Memory B cell (primary cell): ENCODE measurements around the gene COCH.

ENCODE experiments used
- ATAC-seq: fragments of 150-1000 bp; cut with Tn5 transposase; 2 replicates; pipeline ENCODE4 v1.10.0; 2021; ENCODE audit warnings: low read depth, mild to moderate bottlenecking, moderate library complexity
- DNase-seq, 2 donors: peaks; one replicate each; pipeline ENCODE4 v3.0.0; 2022; ENCODE audit warnings: low spot score in 2 of 2
- H3K27ac Mint-ChIP-seq: one replicate; pipeline ENCODE4 v1.8.0; 2022; ENCODE audit warnings: mild to moderate bottlenecking, moderate library complexity, mixed read lengths
- H3K27me3 Mint-ChIP-seq: one replicate; pipeline ENCODE4 v1.8.0; 2022; ENCODE audit warnings: mixed read lengths
- H3K36me3 Mint-ChIP-seq: one replicate; pipeline ENCODE4 v1.8.0; 2022; ENCODE audit warnings: mild to moderate bottlenecking, mixed read lengths
- H3K4me1 Mint-ChIP-seq: one replicate; pipeline ENCODE4 v1.8.0; 2022; ENCODE audit warnings: mixed read lengths
- H3K4me3 Mint-ChIP-seq: one replicate; pipeline ENCODE4 v1.8.0; 2022; ENCODE audit warnings: mild to moderate bottlenecking, moderate library complexity, mixed read lengths
- H3K9me3 Mint-ChIP-seq: one replicate; pipeline ENCODE4 v1.8.0; 2022; ENCODE audit warnings: mixed read lengths

The COCH gene

GRCh38 chr14:30861200-30861599 lies 13.2 kb upstream of the COCH start:
- peaks cover 1% of the 10 kb centered on the region for H3K27me3 Mint-ChIP-seq
- H3K36me3 Mint-ChIP-seq: no peaks in the 10 kb centered on the region
- no peaks in the 10 kb centered on the region for H3K9me3 Mint-ChIP-seq
- ATAC-seq (no peak), DNase-seq (no peak)
- no peak overlapping the region for H3K4me3 Mint-ChIP-seq
- H3K4me1 Mint-ChIP-seq: peaks cover 13% of the 10 kb centered on the region
- no peak overlapping the region for H3K27ac Mint-ChIP-seq

GRCh38 chr14:30864934-30865333 lies 9.4 kb upstream of the COCH start:
- DNase-seq: no peak
- Mint-ChIP-seq H3K4me3 (no peak overlapping the region), H3K27me3 (no peaks in the 10 kb centered on the region), H3K27ac (no peak overlapping the region), H3K9me3 (no peaks in the 10 kb centered on the region), H3K36me3 (no peaks in the 10 kb centered on the region), H3K4me1 (peaks cover 13% of the 10 kb centered on the region)
- ATAC-seq: no peak

GRCh38 chr14:30868736-30869135 lies 5.6 kb upstream of the COCH start:
- Mint-ChIP-seq H3K4me1 (peaks cover 12% of the 10 kb centered on the region), H3K9me3 (no peaks in the 10 kb centered on the region), H3K4me3 (no peak overlapping the region), H3K27ac (no peak overlapping the region), H3K27me3 (peaks cover 2% of the 10 kb centered on the region), H3K36me3 (no peaks in the 10 kb centered on the region)
- DNase-seq: no peak
- ATAC-seq: no peak

- DNase-seq (no peak), ATAC-seq (no peak)
- no peaks in the 10 kb centered on the region for H3K9me3 Mint-ChIP-seq
- no peak overlapping the region for H3K4me3 Mint-ChIP-seq
- peaks cover 9% of the 10 kb centered on the region for H3K4me1 Mint-ChIP-seq
- peaks cover 2% of the 10 kb centered on the region for H3K27me3 Mint-ChIP-seq
- no peaks in the 10 kb centered on the region for H3K36me3 Mint-ChIP-seq
- H3K27ac Mint-ChIP-seq: no peak overlapping the region
Observed at GRCh38 chr14:30869551-30870155, 4.7 kb upstream of the COCH start.

- no peak for ATAC-seq
- Mint-ChIP-seq H3K27me3 (peaks cover 2% of the 10 kb centered on the region), H3K9me3 (no peaks in the 10 kb centered on the region), H3K4me1 (peaks cover 14% of the 10 kb centered on the region), H3K27ac (no peak overlapping the region), H3K4me3 (peak overlapping the region; percentile 8), H3K36me3 (no peaks in the 10 kb centered on the region)
- DNase-seq: no peak
Observed at GRCh38 chr14:30872602-30873001, 1.8 kb upstream of the COCH start.

DNA sequence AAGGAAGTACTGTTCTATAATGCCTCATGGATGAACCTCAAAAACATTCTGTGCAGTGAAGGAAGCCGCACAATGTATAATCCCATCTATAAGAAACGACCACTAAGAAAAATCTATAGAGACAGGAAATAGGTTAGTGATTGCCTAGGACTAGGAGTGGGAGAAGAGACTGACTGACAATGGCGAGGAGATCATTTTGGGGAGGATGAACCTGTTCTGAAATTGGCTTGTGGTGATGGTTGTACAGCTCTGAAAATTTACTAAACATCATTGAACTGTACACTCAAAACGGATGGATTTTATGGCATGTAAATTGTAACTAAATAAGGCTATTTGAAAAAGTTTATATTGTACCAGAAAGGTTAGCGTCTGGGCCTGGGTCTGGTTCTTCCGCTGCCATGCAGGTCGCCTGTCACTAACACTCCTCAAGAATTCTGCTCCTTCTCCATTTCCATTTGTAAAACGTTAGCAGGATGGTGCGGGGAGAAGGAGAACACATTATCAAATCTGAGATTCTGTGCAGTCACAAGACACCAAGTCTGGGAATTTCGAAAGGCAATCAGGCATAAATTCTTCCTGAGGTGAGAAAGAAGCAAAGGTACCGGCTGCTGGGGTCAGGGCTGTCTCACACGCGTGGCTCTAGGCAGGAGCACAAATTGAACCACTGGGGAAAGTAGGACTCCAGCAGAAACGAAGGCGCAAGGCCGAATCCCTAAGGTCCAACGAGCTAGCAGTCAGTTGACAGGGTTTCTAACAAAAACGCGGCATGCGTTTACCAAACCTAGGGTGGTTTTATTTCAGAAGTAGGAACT lies 845 bp upstream of the COCH start:
- Mint-ChIP-seq H3K27me3 (peaks cover 2% of the 10 kb centered on the region), H3K27ac (peak overlapping the region; percentile 58), H3K4me1 (peaks cover 14% of the 10 kb centered on the region), H3K36me3 (no peaks in the 10 kb centered on the region), H3K4me3 (peak overlapping the region; percentile 77), H3K9me3 (no peaks in the 10 kb centered on the region)
- no peak for ATAC-seq
- DNase-seq: no peak

DNA sequence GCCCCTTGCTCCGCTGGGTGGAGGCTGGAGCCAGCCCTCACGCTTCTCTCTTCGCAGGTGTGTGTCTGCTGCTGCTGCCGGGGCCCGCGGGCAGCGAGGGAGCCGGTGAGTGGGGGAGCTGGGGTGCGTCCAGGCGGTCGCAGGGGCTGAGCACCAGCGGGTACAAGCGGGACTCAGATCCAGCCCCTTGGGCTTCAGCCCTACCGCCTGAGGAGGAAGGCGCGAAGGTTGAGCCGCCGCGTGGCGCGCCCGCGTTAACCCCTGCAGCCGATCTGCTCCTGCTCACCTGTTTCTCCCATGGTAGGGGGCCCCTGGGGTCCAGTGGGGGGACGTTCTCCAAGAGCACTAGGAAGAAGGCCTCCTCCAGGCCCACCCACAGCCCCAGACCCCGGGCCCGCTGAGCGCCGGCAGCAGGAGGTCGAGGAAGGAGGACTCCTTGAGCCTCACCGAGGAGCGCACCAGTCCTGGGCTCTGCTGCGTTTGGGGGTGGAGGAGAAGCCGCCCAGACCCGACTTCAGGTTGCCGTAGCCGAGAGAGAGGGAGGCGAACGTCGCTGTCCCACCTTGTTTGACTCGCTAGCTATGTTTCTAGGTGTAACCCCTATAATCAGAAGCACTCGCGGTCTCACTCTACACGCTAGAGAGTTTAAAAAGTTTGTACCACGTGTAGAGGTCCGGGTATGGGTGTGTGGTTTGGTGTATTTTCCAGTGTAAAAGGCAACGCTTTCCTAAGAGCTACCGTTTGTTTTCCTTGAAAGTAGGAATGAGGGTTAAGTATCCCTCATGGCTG lies 834 bp downstream of the COCH start:
- peak overlapping the region; percentile 36 for H3K27ac Mint-ChIP-seq
- peak overlapping the region; percentile 87 for H3K4me3 Mint-ChIP-seq
- peaks cover 2% of the 10 kb centered on the region for H3K27me3 Mint-ChIP-seq
- peaks cover 14% of the 10 kb centered on the region for H3K4me1 Mint-ChIP-seq
- H3K9me3 Mint-ChIP-seq: no peaks in the 10 kb centered on the region
- peak; percentile 29 for ATAC-seq
- DNase-seq: peak; percentile 10 to 37
- H3K36me3 Mint-ChIP-seq: peaks cover 1% of the 10 kb centered on the region

DNA sequence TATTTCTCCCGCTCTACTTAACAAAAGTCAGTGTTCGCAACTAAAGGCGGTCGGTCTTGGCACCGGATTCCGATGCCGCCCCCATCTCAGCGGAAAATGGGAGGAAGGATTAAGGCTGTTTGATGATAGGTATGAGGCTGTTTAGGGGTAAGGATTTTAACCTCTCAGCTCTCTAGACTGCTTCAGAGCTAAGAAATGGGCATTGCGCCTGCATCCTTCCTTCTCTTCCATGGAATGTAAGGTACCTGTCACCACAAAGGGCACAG lies 1.4 kb downstream of the COCH start:
- peak overlapping the region; percentile 36 for H3K27ac Mint-ChIP-seq
- peaks cover 2% of the 10 kb centered on the region for H3K27me3 Mint-ChIP-seq

GRCh38 chr14:30876692-30877091 lies 2.3 kb downstream of the COCH start:
- ATAC-seq (no peak), DNase-seq (no peak)
- H3K4me3 Mint-ChIP-seq: peak overlapping the region; percentile 14
- peaks cover 14% of the 10 kb centered on the region for H3K4me1 Mint-ChIP-seq
- no peak overlapping the region for H3K27ac Mint-ChIP-seq
- H3K27me3 Mint-ChIP-seq: peaks cover 2% of the 10 kb centered on the region
- peaks cover 3% of the 10 kb centered on the region for H3K36me3 Mint-ChIP-seq
- no peaks in the 10 kb centered on the region for H3K9me3 Mint-ChIP-seq

More for the DNA sequence above, 1.4 kb downstream of the COCH start:
- no peaks in the 10 kb centered on the region for H3K9me3 Mint-ChIP-seq
- peak overlapping the region; percentile 87 for H3K4me3 Mint-ChIP-seq
- ATAC-seq (no peak), DNase-seq (no peak)
- peaks cover 14% of the 10 kb centered on the region for H3K4me1 Mint-ChIP-seq
- peaks cover 1% of the 10 kb centered on the region for H3K36me3 Mint-ChIP-seq

GRCh38 chr14:30882431-30882830 lies 8.1 kb downstream of the COCH start:
- Mint-ChIP-seq H3K27me3 (no peaks in the 10 kb centered on the region), H3K9me3 (no peaks in the 10 kb centered on the region), H3K4me3 (no peak overlapping the region), H3K4me1 (no peaks in the 10 kb centered on the region), H3K36me3 (peaks cover 10% of the 10 kb centered on the region), H3K27ac (no peak overlapping the region)
- ATAC-seq (no peak), DNase-seq (no peak)

DNA sequence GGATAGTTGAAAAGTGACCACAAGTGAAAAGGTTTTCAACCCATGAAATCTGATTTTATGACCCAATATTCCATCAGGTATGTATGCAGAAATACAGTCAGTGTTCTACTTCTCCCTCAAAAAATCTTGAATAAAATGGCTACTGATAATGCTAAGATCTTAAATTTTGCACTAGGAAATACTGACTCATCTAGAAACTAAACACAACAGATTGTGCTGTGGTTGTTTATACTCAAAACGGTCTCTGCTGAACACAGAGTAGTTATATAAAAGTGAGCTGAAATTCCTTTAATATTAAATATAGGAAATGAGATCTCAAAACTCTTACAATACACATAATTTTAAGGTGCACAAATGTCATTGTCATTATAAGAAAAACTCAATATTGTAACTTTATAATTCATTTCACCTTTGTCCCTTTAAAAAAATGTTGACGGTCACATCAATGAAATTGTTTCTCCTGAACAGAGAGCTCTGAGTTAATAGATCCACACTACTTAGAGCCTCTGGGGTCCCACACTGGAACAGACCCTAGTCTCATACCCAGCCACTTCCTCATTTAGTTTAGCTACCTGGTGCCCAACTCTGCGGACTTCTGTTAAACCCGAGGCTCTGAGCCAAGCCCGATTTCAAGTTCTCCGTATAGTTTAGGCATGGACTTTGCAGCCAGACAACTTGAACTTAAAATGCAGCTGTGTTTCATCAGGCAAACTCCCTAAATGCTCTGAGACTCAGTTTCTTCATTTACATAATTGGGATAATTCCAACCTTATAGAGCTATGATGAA lies 9.3 kb downstream of the COCH start:
- Mint-ChIP-seq H3K9me3 (no peaks in the 10 kb centered on the region), H3K36me3 (peaks cover 14% of the 10 kb centered on the region), H3K4me3 (no peak overlapping the region), H3K27ac (peak overlapping the region; percentile 35), H3K27me3 (no peaks in the 10 kb centered on the region), H3K4me1 (peaks cover 4% of the 10 kb centered on the region)
- DNase-seq (no peak), ATAC-seq (no peak)

DNA sequence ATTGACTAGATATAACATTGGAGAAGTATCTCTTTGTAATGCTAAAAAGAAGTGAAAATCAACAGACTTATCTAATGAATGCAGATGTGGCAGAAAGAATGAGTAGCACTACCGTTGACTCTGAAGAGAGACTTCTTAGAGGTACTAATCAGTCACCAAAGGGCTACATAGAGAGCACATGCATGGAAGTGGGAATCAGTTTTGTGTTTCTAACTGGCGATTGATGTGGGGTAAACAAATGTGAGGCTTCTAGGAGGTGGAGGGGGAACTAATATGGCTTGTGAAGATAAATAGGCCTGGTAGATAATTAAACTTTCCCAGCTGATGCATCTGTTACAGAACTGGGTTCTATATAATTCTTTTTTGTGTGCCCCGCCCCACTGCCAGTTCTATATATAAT lies 10.5 kb downstream of the COCH start:
- no peak for DNase-seq
- H3K27ac Mint-ChIP-seq: no peak overlapping the region

DNA sequence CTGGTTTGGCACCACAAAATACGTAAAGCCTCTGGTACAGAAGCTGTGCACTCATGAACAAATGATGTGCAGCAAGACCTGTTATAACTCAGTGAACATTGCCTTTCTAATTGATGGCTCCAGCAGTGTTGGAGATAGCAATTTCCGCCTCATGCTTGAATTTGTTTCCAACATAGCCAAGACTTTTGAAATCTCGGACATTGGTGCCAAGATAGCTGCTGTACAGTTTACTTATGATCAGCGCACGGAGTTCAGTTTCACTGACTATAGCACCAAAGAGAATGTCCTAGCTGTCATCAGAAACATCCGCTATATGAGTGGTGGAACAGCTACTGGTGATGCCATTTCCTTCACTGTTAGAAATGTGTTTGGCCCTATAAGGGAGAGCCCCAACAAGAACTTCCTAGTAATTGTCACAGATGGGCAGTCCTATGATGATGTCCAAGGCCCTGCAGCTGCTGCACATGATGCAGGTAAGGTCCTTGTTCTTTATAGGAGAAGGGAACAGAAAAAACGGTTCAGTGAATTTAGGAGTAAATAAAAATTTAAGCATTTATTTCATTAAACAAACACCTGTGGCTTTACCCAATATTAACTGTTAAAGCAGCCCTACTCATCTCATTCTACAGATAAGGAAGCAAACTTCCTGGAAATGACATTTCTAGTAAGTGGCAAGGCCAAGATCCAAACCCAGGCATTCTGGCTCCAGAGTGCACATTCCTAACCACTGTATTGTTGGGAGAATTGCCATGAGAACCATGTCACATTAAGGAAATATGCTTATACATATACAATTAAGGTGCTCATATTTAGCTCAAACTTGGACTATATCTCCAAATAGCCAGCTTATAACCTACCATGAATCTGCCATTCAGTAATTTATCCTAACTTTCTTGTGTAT lies 11.7 kb downstream of the COCH start:
- no peak overlapping the region for H3K4me3 Mint-ChIP-seq
- H3K9me3 Mint-ChIP-seq: no peaks in the 10 kb centered on the region

More for the DNA sequence above, 10.5 kb downstream of the COCH start:
- peaks cover 4% of the 10 kb centered on the region for H3K4me1 Mint-ChIP-seq
- no peaks in the 10 kb centered on the region for H3K27me3 Mint-ChIP-seq
- no peak for ATAC-seq
- H3K9me3 Mint-ChIP-seq: no peaks in the 10 kb centered on the region
- no peak overlapping the region for H3K4me3 Mint-ChIP-seq
- peaks cover 12% of the 10 kb centered on the region for H3K36me3 Mint-ChIP-seq

More for the DNA sequence above, 11.7 kb downstream of the COCH start:
- peaks cover 4% of the 10 kb centered on the region for H3K4me1 Mint-ChIP-seq
- no peak for DNase-seq
- ATAC-seq: no peak
- H3K27ac Mint-ChIP-seq: no peak overlapping the region
- peaks cover 12% of the 10 kb centered on the region for H3K36me3 Mint-ChIP-seq
- H3K27me3 Mint-ChIP-seq: no peaks in the 10 kb centered on the region
